Measurements from ENCODE around the gene ZNF862.

- TF ChIP-seq CTCF (IDR thresholded peaks at IDR 0.05; ENCODE audit: control extremely low read depth in 1 of 3, insufficient read depth in 1 of 3, low read depth in 1 of 3, low read length in 3 of 3) (no peak), CREB1 (IDR thresholded peaks at IDR 0.05) (no peak), PHF8 (conservative IDR thresholded peaks at IDR 0.05; ENCODE audit: low read depth, low read length) (no peak), POLR2AphosphoS5 (IDR thresholded peaks at IDR 0.05; ENCODE audit: low read depth, low read length) (no peak), RAD21 (IDR thresholded peaks at IDR 0.05 in 1 of 2, conservative IDR thresholded peaks at IDR 0.05 in 1 of 2; ENCODE audit: low read depth in 2 of 2, low read length in 2 of 2) (no peak), POLR2A (IDR thresholded peaks at IDR 0.05; ENCODE audit: control extremely low read depth in 1 of 2, low read depth in 2 of 2, low read length in 2 of 2) (no peak), ATF2 (IDR thresholded peaks at IDR 0.05; ENCODE audit: low read length) (no peak), FOSL1 (IDR thresholded peaks at IDR 0.05; ENCODE audit: insufficient read depth, low read depth, low read length) (no peak)
Observed at GRCh38 chr7:149863500-149863899, 25.3 kb downstream of the ZNF862 start.
